SU-DHL-6 (cell line): ENCODE data around the gene EZR.

Experiments
- EZH2phosphoT487 ChIP-seq: fragments of 200-600 bp; sonication (generic), shearing (Covaris generic); conservative IDR thresholded peaks from 2 replicates; pipeline ENCODE4 v1.6.1; 2018; ENCODE audit warnings: mild to moderate bottlenecking, antibody characterized with exemption, low read length, moderate library complexity, mixed read lengths
- TF ChIP-seq, protein P1 (sequence below): fragments of 200-600 bp; sonication (generic); IDR thresholded peaks from one replicate; pipeline ENCODE4 v1.5.1; 2017; ENCODE audit warnings: antibody characterized with exemption, mild to moderate bottlenecking, low read length, moderate library complexity; ENCODE audit not compliant: insufficient read depth, poor library complexity, severe bottlenecking

DNA sequence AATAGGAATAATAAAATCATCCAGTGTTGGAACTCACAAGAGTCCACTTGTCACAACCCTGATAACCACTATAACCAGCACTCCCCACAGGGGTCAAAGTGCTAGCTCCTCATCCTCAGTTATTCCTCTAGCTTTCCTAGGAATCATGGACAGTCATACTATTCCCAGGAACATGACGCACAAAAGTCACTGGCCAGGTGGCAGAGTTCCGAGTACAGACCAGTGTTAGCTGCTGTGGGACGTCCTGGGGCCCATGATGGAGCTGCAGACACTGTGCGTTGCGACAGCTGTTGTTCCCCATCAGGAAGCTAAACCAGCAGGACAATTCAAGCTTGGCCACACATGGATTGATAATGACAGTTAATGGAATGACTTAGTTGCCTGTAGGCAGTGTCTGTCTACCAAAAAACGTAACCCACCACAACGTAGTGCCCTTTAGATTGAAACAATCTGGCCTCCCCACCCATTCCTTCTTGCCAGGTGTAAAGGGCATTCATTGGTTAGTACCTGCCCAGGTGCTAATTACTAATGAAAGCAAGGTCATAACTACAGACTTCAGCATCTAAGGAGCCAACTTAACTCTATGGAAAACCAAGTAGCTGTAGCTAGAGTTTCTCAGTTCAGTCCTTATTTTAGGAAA is 17.4 kb downstream of the EZR start:
- TF ChIP-seq, protein P1, sequence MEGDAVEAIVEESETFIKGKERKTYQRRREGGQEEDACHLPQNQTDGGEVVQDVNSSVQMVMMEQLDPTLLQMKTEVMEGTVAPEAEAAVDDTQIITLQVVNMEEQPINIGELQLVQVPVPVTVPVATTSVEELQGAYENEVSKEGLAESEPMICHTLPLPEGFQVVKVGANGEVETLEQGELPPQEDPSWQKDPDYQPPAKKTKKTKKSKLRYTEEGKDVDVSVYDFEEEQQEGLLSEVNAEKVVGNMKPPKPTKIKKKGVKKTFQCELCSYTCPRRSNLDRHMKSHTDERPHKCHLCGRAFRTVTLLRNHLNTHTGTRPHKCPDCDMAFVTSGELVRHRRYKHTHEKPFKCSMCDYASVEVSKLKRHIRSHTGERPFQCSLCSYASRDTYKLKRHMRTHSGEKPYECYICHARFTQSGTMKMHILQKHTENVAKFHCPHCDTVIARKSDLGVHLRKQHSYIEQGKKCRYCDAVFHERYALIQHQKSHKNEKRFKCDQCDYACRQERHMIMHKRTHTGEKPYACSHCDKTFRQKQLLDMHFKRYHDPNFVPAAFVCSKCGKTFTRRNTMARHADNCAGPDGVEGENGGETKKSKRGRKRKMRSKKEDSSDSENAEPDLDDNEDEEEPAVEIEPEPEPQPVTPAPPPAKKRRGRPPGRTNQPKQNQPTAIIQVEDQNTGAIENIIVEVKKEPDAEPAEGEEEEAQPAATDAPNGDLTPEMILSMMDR: no peak
- TF ChIP-seq EZH2phosphoT487: no peak
